ENCODE data around the gene SIRPA.

DNA sequence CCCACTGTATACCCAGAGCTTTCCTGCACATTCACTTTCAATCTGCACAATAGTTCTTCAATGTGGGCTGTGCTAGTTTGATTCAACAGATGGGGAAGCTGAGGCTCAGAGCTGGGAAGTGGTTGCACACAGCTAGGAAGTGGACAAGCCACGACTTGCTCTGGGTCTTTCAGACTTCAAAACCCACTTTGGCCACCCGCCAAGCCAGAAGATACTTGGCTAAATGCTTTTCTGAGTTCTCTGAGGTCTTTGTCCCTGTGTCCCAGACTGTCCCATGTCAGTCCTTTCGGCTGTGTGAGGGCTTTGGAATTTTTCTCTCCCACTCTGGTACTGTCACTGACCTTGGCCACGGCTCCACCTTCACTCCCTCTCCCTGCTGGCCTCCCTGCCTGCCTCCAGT is 88.1 kb downstream of the SIRPA start:
- TF ChIP-seq, protein P1, sequence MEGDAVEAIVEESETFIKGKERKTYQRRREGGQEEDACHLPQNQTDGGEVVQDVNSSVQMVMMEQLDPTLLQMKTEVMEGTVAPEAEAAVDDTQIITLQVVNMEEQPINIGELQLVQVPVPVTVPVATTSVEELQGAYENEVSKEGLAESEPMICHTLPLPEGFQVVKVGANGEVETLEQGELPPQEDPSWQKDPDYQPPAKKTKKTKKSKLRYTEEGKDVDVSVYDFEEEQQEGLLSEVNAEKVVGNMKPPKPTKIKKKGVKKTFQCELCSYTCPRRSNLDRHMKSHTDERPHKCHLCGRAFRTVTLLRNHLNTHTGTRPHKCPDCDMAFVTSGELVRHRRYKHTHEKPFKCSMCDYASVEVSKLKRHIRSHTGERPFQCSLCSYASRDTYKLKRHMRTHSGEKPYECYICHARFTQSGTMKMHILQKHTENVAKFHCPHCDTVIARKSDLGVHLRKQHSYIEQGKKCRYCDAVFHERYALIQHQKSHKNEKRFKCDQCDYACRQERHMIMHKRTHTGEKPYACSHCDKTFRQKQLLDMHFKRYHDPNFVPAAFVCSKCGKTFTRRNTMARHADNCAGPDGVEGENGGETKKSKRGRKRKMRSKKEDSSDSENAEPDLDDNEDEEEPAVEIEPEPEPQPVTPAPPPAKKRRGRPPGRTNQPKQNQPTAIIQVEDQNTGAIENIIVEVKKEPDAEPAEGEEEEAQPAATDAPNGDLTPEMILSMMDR (IDR thresholded peaks at IDR 0.05), result no peak
- TF ChIP-seq POLR2A (IDR thresholded peaks at IDR 0.05), result no peak
